Thoracic aorta (tissue), 2 donors: ENCODE results near the gene SASS6. TPM values are rescaled to one million over a fixed set of nuclear protein-coding genes. Genes with fewer than 3 reads are reported as not detected.

Experiments used
- ATAC-seq: fragments of 150-250 bp; one replicate; pipeline ENCODE4 v1.8.0; 2017; ENCODE audit warnings: low read depth; ENCODE audit not compliant: insufficient number of reproducible peaks, low FRiP score
- DNase-seq: peaks from one replicate; pipeline ENCODE4 v3.0.0-alpha.2; 2020; ENCODE audit warnings: low spot score
- H3K27ac ChIP-seq, 2 donors: fragments of 200-600 bp; sonication (generic); 1 replicate in 1 of 2; 2 replicates in 1 of 2; pipeline ENCODE4 v1.5.1; 2016; ENCODE audit warnings: mild to moderate bottlenecking in 2 of 2, moderate library complexity in 2 of 2
- H3K27me3 ChIP-seq: fragments of 200-600 bp; sonication (generic); replicated peaks from 2 replicates; pipeline ENCODE4 v1.6.0; 2016; ENCODE audit warnings: mild to moderate bottlenecking; ENCODE audit not compliant: insufficient read depth
- H3K36me3 ChIP-seq: fragments of 200-600 bp; sonication (generic); one replicate; pipeline ENCODE4 v1.5.1; 2016
- H3K4me1 ChIP-seq, 2 donors: fragments of 200-600 bp; sonication (generic); 1 replicate in 1 of 2; 2 replicates in 1 of 2; pipeline versions ENCODE4 v1.5.1 to v1.6.0; 2016; ENCODE audit warnings: low read depth in 2 of 2, mild to moderate bottlenecking in 1 of 2; ENCODE audit not compliant: control insufficient read depth in 1 of 2
- H3K4me3 ChIP-seq: fragments of 200-600 bp; sonication (generic); 2 replicates; pipeline ENCODE4 v1.5.1; 2016; ENCODE audit warnings: mild to moderate bottlenecking
- H3K9me3 ChIP-seq: fragments of 200-600 bp; sonication (generic); 2 replicates; pipeline ENCODE4 v1.5.1; 2016
- total RNA-seq, 2 donors: library from RNA; depleted of rRNA; stranded (reverse); fragments of >200 nt; gene quantifications; one replicate each; pipeline versions ENCODE4 v1.1.0 to v1.2.3, GENCODE V29; 2016
- TF ChIP-seq, protein P1 (sequence below): fragments of 200-600 bp; sonication (generic); IDR thresholded peaks from one replicate; pipeline ENCODE4 v1.5.1; 2019; ENCODE audit warnings: antibody characterized with exemption

The SASS6 gene
- total RNA-seq, 2 donors from 2014 or later = 2.4 to 3.2 TPM

GRCh38 chr1:100035214-100035613 is 97.5 kb downstream of the SASS6 start:
- Histone ChIP-seq H3K4me3 (no peak overlapping the region), H3K27ac (no peak overlapping the region), H3K4me1 (peaks cover 10 to 21% of the 10 kb centered on the region in 2 donors), H3K9me3 (no peaks in the 10 kb centered on the region), H3K27me3 (no peaks in the 10 kb centered on the region), H3K36me3 (no peaks in the 10 kb centered on the region)
- ATAC-seq (no peak), DNase-seq (no peak)
- TF ChIP-seq, protein P1, sequence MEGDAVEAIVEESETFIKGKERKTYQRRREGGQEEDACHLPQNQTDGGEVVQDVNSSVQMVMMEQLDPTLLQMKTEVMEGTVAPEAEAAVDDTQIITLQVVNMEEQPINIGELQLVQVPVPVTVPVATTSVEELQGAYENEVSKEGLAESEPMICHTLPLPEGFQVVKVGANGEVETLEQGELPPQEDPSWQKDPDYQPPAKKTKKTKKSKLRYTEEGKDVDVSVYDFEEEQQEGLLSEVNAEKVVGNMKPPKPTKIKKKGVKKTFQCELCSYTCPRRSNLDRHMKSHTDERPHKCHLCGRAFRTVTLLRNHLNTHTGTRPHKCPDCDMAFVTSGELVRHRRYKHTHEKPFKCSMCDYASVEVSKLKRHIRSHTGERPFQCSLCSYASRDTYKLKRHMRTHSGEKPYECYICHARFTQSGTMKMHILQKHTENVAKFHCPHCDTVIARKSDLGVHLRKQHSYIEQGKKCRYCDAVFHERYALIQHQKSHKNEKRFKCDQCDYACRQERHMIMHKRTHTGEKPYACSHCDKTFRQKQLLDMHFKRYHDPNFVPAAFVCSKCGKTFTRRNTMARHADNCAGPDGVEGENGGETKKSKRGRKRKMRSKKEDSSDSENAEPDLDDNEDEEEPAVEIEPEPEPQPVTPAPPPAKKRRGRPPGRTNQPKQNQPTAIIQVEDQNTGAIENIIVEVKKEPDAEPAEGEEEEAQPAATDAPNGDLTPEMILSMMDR = no peak

DNA sequence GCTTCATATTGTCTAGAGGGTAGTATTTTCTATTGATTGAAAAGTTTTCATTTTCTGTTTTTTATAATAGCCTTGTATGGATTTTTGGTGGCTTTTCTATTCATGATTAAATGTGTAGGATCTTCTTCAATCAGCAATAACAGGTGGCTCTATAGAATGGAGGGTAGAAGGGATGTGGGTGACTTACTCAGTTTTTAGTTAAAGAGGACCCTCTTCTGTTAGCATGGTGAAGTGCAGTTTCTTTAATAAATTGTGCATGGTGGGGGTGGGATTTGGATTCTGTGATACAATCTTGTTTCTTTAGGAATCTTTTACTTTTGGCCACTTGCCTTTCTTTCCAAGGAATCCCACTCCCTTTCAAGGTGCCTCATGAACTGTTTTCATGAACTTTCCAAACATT is 98.3 kb downstream of the SASS6 start:
- no peak for ATAC-seq

More for the DNA sequence above, 98.3 kb downstream of the SASS6 start:
- Histone ChIP-seq H3K4me1 (peaks cover 4 to 14% of the 10 kb centered on the region in 2 donors), H3K9me3 (no peaks in the 10 kb centered on the region), H3K4me3 (no peak overlapping the region), H3K27ac (no peak overlapping the region), H3K27me3 (no peaks in the 10 kb centered on the region), H3K36me3 (no peaks in the 10 kb centered on the region)
- TF ChIP-seq, protein P1 = no peak
- no peak for DNase-seq

Other genes starting within 250 kb of the SASS6 start
- gene SLC35A3, start 162.9 kb downstream of the SASS6 start, total RNA-seq = 10 to 100 TPM; 23.2 to 32.0 TPM
- gene TRMT13, start 233 bp upstream of the SASS6 start, total RNA-seq = 10 to 100 TPM; 11.4 to 11.7 TPM
- 1 to 10 TPM; 2.3 to 2.4 TPM for gene LRRC39, start 45.3 kb upstream of the SASS6 start, total RNA-seq
- 1 to 10 TPM; 5.3 to 7.7 TPM for gene DBT, start 116.9 kb upstream of the SASS6 start, total RNA-seq
- 10 to 100 TPM; 15.4 to 23.8 TPM for gene RTCA, start 133.3 kb upstream of the SASS6 start, total RNA-seq
- 10 to 100 TPM; 10.6 to 11.3 TPM for gene CDC14A, start 219.6 kb upstream of the SASS6 start, total RNA-seq